Measurements from ENCODE around the gene HENMT1.
"Not testable (repeated sequence)": the region's sequence is repeated elsewhere in the genome, so short reads cannot be mapped to it uniquely, and the experiment has no call there.

The HENMT1 gene

GRCh38 chr1:108670131-108670773, 9.4 kb upstream of the HENMT1 start:
- no peak for DNase-seq

GRCh38 chr1:108669679-108670078, 8.8 kb upstream of the HENMT1 start:
- DNase-seq: no peak

- no peak for DNase-seq
These were observed 7.9 kb upstream of the HENMT1 start for GRCh38 chr1:108668777-108669176.

- DNase-seq: not testable (repeated sequence)
These were observed 6.5 kb upstream of the HENMT1 start for GRCh38 chr1:108667422-108667821.

GRCh38 chr1:108665771-108666170, 4.9 kb upstream of the HENMT1 start:
- DNase-seq: no peak

GRCh38 chr1:108665067-108665466, 4.2 kb upstream of the HENMT1 start:
- no peak for DNase-seq

GRCh38 chr1:108664481-108664880, 3.6 kb upstream of the HENMT1 start:
- peak; percentile 37 to 44 for DNase-seq

- no peak for DNase-seq
These were observed 2.2 kb upstream of the HENMT1 start for GRCh38 chr1:108663074-108663473.

- DNase-seq: no peak
These were observed 3.4 kb downstream of the HENMT1 start for GRCh38 chr1:108657356-108658080.

- no peak for DNase-seq
These were observed 7.3 kb downstream of the HENMT1 start for GRCh38 chr1:108653431-108654105.

- DNase-seq: peak; percentile 98 to 99
These were observed 14.1 kb downstream of the HENMT1 start for GRCh38 chr1:108646648-108647269.

GRCh38 chr1:108646265-108646647, 14.6 kb downstream of the HENMT1 start:
- DNase-seq: no peak

- DNase-seq: peak in 1 of 2 experiments; percentile 14
These were observed 15.2 kb downstream of the HENMT1 start for GRCh38 chr1:108645564-108646184.

- peak in 1 of 2 experiments; percentile 18 for DNase-seq
These were observed 15.9 kb downstream of the HENMT1 start for GRCh38 chr1:108644984-108645383.

GRCh38 chr1:108643492-108644335, 17.2 kb downstream of the HENMT1 start:
- peak; percentile 76 to 79 for DNase-seq

- not testable (repeated sequence) for DNase-seq
These were observed 20.0 kb downstream of the HENMT1 start for GRCh38 chr1:108640863-108641262.

GRCh38 chr1:108639899-108640560, 20.9 kb downstream of the HENMT1 start:
- no peak for DNase-seq

- no peak for DNase-seq
These were observed 24.0 kb downstream of the HENMT1 start for GRCh38 chr1:108636876-108637275.

- no peak for DNase-seq
These were observed 26.4 kb downstream of the HENMT1 start for GRCh38 chr1:108634521-108634920.

- DNase-seq: no peak
These were observed 32.2 kb downstream of the HENMT1 start for GRCh38 chr1:108628665-108629064.

- no peak for DNase-seq
These were observed 32.9 kb downstream of the HENMT1 start for GRCh38 chr1:108627951-108628350.

Data from Kasumi-1 (cell line).